Transverse colon (tissue), 4 donors: ENCODE measurements around the gene RAD51D.

Source experiments
- CTCF ChIP-seq, 5 experiments: fragments of 200-600 bp in 3 of 5; fragments of 450-650 bp in 2 of 5; sonication (generic) in 3 of 5; IDR thresholded peaks; 1 replicate in 2 of 5; 2 replicates in 3 of 5; pipeline ENCODE4 v1.5.1; 2016 to 2017; ENCODE audit warnings: antibody characterized with exemption in 5 of 5, inconsistent platforms in 3 of 5, mild to moderate bottlenecking in 2 of 5, moderate library complexity in 1 of 5
- POLR2AphosphoS5 ChIP-seq, 3 donors: sonication (generic); formaldehyde crosslinking; IDR thresholded peaks; one replicate each; pipeline ENCODE4 v1.6.1; 2016; ENCODE audit warnings: antibody characterized with exemption in 3 of 3

GRCh38 chr17:35083071-35083470, 36.6 kb downstream of the RAD51D start:
- TF ChIP-seq CTCF (IDR thresholded peaks at IDR 0.05) = no peak
- TF ChIP-seq POLR2AphosphoS5 (IDR thresholded peaks at IDR 0.05) = no peak
